GM19035 (cell line): ENCODE data around the gene LRRC17.
"Not testable (repeated sequence)": the region's sequence is repeated elsewhere in the genome, so short reads cannot be mapped to it uniquely, and the experiment has no call there.

ENCODE experiments used
- ATAC-seq: cut with Tn5 transposase; IDR thresholded peaks from one replicate; pipeline ENCODE4 v1.9.1; 2021; ENCODE audit not compliant: unreplicated experiment

Gene LRRC17

GRCh38 chr7:102897211-102897631 is 15.6 kb upstream of the LRRC17 start:
- ATAC-seq = no peak

- ATAC-seq = no peak
These were observed 14.8 kb upstream of the LRRC17 start for GRCh38 chr7:102897856-102898531.

- ATAC-seq = no peak
These were observed 14.3 kb upstream of the LRRC17 start for GRCh38 chr7:102898532-102898859.

- ATAC-seq = not testable (repeated sequence)
These were observed 10.7 kb upstream of the LRRC17 start for GRCh38 chr7:102902052-102902451.

GRCh38 chr7:102903576-102903975 is 9.2 kb upstream of the LRRC17 start:
- ATAC-seq = not testable (repeated sequence)

GRCh38 chr7:102908676-102909075 is 4.1 kb upstream of the LRRC17 start:
- no peak for ATAC-seq

- no peak for ATAC-seq
These were observed 1.0 kb downstream of the LRRC17 start for GRCh38 chr7:102913826-102914225.

- ATAC-seq = no peak
These were observed 1.8 kb downstream of the LRRC17 start for GRCh38 chr7:102914585-102914984.

GRCh38 chr7:102916426-102916825 is 3.6 kb downstream of the LRRC17 start:
- ATAC-seq = no peak

- ATAC-seq = no peak
These were observed 4.1 kb downstream of the LRRC17 start for GRCh38 chr7:102916881-102917280.

GRCh38 chr7:102917436-102918353 is 4.9 kb downstream of the LRRC17 start:
- ATAC-seq = no peak

- ATAC-seq = no peak
These were observed 6.0 kb downstream of the LRRC17 start for GRCh38 chr7:102918845-102919244.

GRCh38 chr7:102925976-102926782 is 13.4 kb downstream of the LRRC17 start:
- no peak for ATAC-seq

- ATAC-seq = no peak
These were observed 14.0 kb downstream of the LRRC17 start for GRCh38 chr7:102926783-102927140.

- no peak for ATAC-seq
These were observed 14.6 kb downstream of the LRRC17 start for GRCh38 chr7:102927312-102927933.

- no peak for ATAC-seq
These were observed 19.0 kb downstream of the LRRC17 start for GRCh38 chr7:102931757-102932156.

- no peak for ATAC-seq
These were observed 21.0 kb downstream of the LRRC17 start for GRCh38 chr7:102933763-102934162.

- no peak for ATAC-seq
These were observed 21.4 kb downstream of the LRRC17 start for GRCh38 chr7:102934239-102934638.

GRCh38 chr7:102934701-102935100 is 21.9 kb downstream of the LRRC17 start:
- no peak for ATAC-seq

- ATAC-seq = no peak
These were observed 22.8 kb downstream of the LRRC17 start for GRCh38 chr7:102935450-102936115.

GRCh38 chr7:102938679-102939078 is 25.9 kb downstream of the LRRC17 start:
- ATAC-seq = no peak
